SK-N-SH treated with all-trans-retinoic acid at 6 μM for 48 hours (cell line): ENCODE data around the gene TBX1.

Experiments
- ATAC-seq: fragments of 200-7000 bp; cut with Tn5 transposase; 3 replicates; pipeline ENCODE4 v1.9.1; 2020; ENCODE audit warnings: mild to moderate bottlenecking, moderate library complexity
- ARNTL ChIP-seq: fragments of 450-650 bp; formaldehyde crosslinking; IDR thresholded peaks from 2 replicates; pipeline ENCODE4 v1.5.0; 2020; ENCODE audit warnings: low read depth, mild to moderate bottlenecking, moderate library complexity, borderline replicate concordance
- CSDC2 ChIP-seq: fragments of 250-450 bp; sonication (Bioruptor Pico); IDR thresholded peaks from 2 replicates; pipeline ENCODE4 v1.5.0; 2020; ENCODE audit warnings: mild to moderate bottlenecking, moderate library complexity
- ESRRG ChIP-seq: fragments of 250-450 bp; sonication (Bioruptor Pico); IDR thresholded peaks from 2 replicates; pipeline ENCODE4 v1.6.1; 2021; ENCODE audit warnings: mild to moderate bottlenecking
- GLIS3 ChIP-seq: fragments of 250-450 bp; sonication (Bioruptor Pico); IDR thresholded peaks from 2 replicates; pipeline ENCODE4 v1.5.0; 2020; ENCODE audit warnings: mild to moderate bottlenecking, moderate library complexity
- PPARA ChIP-seq: fragments of 250-450 bp; sonication (Bioruptor Pico); IDR thresholded peaks from 2 replicates; pipeline ENCODE4 v1.5.0; 2020; ENCODE audit warnings: mild to moderate bottlenecking, borderline replicate concordance
- RARB ChIP-seq: fragments of 250-450 bp; sonication (Bioruptor Pico); IDR thresholded peaks from 2 replicates; pipeline ENCODE4 v1.8.0; 2021; ENCODE audit warnings: mild to moderate bottlenecking, moderate library complexity
- SNAI2 ChIP-seq: fragments of 250-450 bp; sonication (Bioruptor Pico); IDR thresholded peaks from 2 replicates; pipeline ENCODE4 v1.5.0; 2020; ENCODE audit warnings: mild to moderate bottlenecking, moderate library complexity
- TCF4 ChIP-seq: fragments of 250-450 bp; sonication (Bioruptor Pico); IDR thresholded peaks from 2 replicates; pipeline ENCODE4 v1.8.0; 2021; ENCODE audit warnings: mild to moderate bottlenecking, moderate library complexity, borderline replicate concordance
- TOX ChIP-seq: fragments of 250-450 bp; sonication (Bioruptor Pico); IDR thresholded peaks from 2 replicates; pipeline ENCODE4 v1.8.0; 2021; ENCODE audit warnings: mild to moderate bottlenecking, moderate library complexity, borderline replicate concordance
- ZC3H10 ChIP-seq: fragments of 250-450 bp; sonication (Bioruptor Pico); IDR thresholded peaks from 2 replicates; pipeline ENCODE4 v1.5.1; 2021; ENCODE audit warnings: mild to moderate bottlenecking, moderate library complexity
- ZFP3 ChIP-seq: fragments of 250-450 bp; sonication (Bioruptor Pico); IDR thresholded peaks from 2 replicates; pipeline ENCODE4 v1.5.0; 2020; ENCODE audit warnings: mild to moderate bottlenecking, moderate library complexity
- ZFP30 ChIP-seq: fragments of 450-650 bp; formaldehyde crosslinking; IDR thresholded peaks from 2 replicates; pipeline ENCODE4 v1.5.0; 2022; ENCODE audit warnings: mild to moderate bottlenecking, moderate library complexity
- ZNF565 ChIP-seq: fragments of 450-650 bp; formaldehyde crosslinking; conservative IDR thresholded peaks from 2 replicates; pipeline ENCODE4 v1.5.0; 2020; ENCODE audit warnings: low read depth, mild to moderate bottlenecking, moderate library complexity
- ZNF70 ChIP-seq: fragments of 450-650 bp; formaldehyde crosslinking; IDR thresholded peaks from 2 replicates; pipeline ENCODE4 v1.5.0; 2020; ENCODE audit warnings: mild to moderate bottlenecking, moderate library complexity
- ZNF8 ChIP-seq: fragments of 450-650 bp; formaldehyde crosslinking; IDR thresholded peaks from 2 replicates; pipeline ENCODE4 v1.5.0; 2020; ENCODE audit warnings: mild to moderate bottlenecking, moderate library complexity
- TF ChIP-seq, protein P1 (sequence below): fragments of 250-450 bp; sonication (Bioruptor Pico); IDR thresholded peaks from 2 replicates; pipeline ENCODE4 v1.8.0; 2021; ENCODE audit warnings: low read depth, mild to moderate bottlenecking, moderate library complexity, borderline replicate concordance
- TF ChIP-seq, protein P2 (sequence below): fragments of 250-450 bp; sonication (Bioruptor Pico); IDR thresholded peaks from 2 replicates; pipeline ENCODE4 v1.5.0; 2020; ENCODE audit warnings: mild to moderate bottlenecking, moderate library complexity
- TF ChIP-seq, protein P3 (sequence below): fragments of 250-450 bp; sonication (Bioruptor Pico); IDR thresholded peaks from 2 replicates; pipeline ENCODE4 v1.8.0; 2020; ENCODE audit warnings: mild to moderate bottlenecking, moderate library complexity, borderline replicate concordance
- TF ChIP-seq, protein P4 (sequence below): fragments of 250-450 bp; sonication (Bioruptor Pico); IDR thresholded peaks from 2 replicates; pipeline ENCODE4 v1.5.1; 2020; ENCODE audit warnings: low read depth, mild to moderate bottlenecking, moderate library complexity
- TF ChIP-seq, protein P5 (sequence below): fragments of 250-450 bp; sonication (Bioruptor Pico); IDR thresholded peaks from 2 replicates; pipeline ENCODE4 v1.5.1; 2021; ENCODE audit warnings: mild to moderate bottlenecking, moderate library complexity

The TBX1 gene

DNA sequence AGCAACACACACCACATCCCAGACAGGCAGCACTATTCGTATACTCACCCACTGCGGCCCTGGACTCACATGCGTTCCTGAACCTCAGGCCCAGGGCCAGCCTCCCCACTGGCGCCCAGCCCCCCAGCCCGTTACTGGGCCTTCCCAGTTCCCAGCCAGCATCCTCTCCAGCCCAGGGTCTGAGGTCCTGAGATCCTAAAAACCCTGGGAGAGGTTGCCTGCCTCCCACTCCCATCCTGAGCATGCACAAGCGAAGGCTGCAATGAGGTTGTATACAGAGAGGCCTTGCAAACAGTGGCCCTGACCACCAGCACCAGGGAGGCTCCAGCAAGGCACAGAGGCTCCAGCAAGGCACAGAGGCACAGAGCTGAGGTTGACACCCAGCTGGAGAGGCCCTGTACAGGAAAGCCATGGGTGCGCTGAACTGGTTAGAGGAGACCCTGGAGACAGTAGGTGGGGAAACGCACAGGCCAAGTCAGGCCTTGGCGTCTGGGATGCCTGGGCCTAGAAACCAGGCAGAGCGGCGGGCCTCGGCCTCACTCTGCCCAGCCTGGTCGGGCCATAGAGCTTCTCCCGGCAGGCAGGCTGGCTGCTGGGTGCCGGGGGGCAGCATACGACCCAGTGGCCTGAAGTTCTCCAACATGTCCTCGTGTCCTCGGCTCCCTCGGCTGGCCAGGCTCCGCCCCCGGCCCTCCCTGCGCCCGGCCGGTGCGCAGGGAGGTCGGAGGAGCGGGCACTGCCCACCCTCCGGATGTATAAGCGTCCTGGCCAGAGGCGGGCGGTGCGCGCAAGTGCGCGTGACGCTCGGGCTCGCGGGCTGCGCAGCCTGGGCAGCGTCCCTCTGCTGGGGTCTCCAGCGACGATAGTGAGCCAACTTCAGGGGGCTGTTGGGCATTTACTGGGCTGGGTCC, 2.3 kb upstream of the TBX1 start:
- ATAC-seq: no peak

DNA sequence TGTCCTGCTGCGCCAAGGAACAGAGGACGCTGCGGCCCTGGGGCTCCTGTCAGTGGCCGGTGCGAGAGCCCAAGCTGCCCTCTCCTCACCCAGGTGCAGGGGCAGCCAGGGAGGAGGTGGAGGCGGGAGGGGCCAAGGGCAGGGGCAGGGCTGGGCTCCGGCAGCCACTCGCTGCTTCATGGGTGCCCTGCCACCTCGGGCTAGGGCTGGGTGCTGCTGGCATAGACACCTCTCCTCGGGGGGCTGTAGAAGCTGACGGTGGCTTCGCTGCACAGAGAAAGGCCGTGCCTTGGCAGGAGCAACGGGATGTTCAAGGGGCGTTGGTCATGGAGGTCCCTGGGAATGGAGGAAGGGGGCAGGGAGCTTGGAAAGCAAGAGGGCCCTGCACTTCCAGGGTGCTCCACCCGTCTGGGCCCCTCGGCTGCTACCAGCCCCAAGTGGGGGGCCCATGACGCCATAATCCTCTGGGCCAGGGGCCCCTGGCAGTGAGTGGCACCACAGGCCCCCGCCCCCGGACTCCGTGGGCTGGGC, 1.6 kb upstream of the TBX1 start:
- TF ChIP-seq, protein P1, sequence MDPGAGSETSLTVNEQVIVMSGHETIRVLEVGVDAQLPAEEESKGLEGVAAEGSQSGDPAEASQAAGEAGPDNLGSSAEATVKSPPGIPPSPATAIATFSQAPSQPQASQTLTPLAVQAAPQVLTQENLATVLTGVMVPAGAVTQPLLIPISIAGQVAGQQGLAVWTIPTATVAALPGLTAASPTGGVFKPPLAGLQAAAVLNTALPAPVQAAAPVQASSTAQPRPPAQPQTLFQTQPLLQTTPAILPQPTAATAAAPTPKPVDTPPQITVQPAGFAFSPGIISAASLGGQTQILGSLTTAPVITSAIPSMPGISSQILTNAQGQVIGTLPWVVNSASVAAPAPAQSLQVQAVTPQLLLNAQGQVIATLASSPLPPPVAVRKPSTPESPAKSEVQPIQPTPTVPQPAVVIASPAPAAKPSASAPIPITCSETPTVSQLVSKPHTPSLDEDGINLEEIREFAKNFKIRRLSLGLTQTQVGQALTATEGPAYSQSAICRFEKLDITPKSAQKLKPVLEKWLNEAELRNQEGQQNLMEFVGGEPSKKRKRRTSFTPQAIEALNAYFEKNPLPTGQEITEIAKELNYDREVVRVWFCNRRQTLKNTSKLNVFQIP (CRISPR knock-in tag): no peak
- TF ChIP-seq, protein P2, sequence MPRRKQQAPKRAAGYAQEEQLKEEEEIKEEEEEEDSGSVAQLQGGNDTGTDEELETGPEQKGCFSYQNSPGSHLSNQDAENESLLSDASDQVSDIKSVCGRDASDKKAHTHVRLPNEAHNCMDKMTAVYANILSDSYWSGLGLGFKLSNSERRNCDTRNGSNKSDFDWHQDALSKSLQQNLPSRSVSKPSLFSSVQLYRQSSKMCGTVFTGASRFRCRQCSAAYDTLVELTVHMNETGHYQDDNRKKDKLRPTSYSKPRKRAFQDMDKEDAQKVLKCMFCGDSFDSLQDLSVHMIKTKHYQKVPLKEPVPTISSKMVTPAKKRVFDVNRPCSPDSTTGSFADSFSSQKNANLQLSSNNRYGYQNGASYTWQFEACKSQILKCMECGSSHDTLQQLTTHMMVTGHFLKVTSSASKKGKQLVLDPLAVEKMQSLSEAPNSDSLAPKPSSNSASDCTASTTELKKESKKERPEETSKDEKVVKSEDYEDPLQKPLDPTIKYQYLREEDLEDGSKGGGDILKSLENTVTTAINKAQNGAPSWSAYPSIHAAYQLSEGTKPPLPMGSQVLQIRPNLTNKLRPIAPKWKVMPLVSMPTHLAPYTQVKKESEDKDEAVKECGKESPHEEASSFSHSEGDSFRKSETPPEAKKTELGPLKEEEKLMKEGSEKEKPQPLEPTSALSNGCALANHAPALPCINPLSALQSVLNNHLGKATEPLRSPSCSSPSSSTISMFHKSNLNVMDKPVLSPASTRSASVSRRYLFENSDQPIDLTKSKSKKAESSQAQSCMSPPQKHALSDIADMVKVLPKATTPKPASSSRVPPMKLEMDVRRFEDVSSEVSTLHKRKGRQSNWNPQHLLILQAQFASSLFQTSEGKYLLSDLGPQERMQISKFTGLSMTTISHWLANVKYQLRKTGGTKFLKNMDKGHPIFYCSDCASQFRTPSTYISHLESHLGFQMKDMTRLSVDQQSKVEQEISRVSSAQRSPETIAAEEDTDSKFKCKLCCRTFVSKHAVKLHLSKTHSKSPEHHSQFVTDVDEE: no peak
- TF ChIP-seq RARB (CRISPR knock-in tag) (no peak), ZNF70 (CRISPR knock-in tag) (no peak), TCF4 (CRISPR knock-in tag) (no peak), ZNF565 (CRISPR knock-in tag) (no peak), ZNF8 (no peak), ZFP3 (CRISPR knock-in tag) (no peak), PPARA (CRISPR knock-in tag) (no peak), SNAI2 (CRISPR knock-in tag) (no peak), ZFP30 (CRISPR knock-in tag) (no peak), GLIS3 (CRISPR knock-in tag) (no peak), CSDC2 (CRISPR knock-in tag) (no peak)
- TF ChIP-seq, protein P3, sequence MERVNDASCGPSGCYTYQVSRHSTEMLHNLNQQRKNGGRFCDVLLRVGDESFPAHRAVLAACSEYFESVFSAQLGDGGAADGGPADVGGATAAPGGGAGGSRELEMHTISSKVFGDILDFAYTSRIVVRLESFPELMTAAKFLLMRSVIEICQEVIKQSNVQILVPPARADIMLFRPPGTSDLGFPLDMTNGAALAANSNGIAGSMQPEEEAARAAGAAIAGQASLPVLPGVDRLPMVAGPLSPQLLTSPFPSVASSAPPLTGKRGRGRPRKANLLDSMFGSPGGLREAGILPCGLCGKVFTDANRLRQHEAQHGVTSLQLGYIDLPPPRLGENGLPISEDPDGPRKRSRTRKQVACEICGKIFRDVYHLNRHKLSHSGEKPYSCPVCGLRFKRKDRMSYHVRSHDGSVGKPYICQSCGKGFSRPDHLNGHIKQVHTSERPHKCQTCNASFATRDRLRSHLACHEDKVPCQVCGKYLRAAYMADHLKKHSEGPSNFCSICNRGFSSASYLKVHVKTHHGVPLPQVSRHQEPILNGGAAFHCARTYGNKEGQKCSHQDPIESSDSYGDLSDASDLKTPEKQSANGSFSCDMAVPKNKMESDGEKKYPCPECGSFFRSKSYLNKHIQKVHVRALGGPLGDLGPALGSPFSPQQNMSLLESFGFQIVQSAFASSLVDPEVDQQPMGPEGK: no peak
- TF ChIP-seq, protein P4, sequence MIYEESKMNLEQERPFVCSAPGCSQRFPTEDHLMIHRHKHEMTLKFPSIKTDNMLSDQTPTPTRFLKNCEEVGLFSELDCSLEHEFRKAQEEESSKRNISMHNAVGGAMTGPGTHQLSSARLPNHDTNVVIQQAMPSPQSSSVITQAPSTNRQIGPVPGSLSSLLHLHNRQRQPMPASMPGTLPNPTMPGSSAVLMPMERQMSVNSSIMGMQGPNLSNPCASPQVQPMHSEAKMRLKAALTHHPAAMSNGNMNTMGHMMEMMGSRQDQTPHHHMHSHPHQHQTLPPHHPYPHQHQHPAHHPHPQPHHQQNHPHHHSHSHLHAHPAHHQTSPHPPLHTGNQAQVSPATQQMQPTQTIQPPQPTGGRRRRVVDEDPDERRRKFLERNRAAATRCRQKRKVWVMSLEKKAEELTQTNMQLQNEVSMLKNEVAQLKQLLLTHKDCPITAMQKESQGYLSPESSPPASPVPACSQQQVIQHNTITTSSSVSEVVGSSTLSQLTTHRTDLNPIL (CRISPR knock-in tag): no peak
- ATAC-seq: no peak

More for the DNA sequence above, 2.3 kb upstream of the TBX1 start:
- no peak for TF ChIP-seq ZNF8
- no peak for TF ChIP-seq ZFP30 (CRISPR knock-in tag)
- TF ChIP-seq ZC3H10: no peak
- TF ChIP-seq ESRRG: no peak
- TF ChIP-seq, protein P3: no peak
- TF ChIP-seq, protein P5, sequence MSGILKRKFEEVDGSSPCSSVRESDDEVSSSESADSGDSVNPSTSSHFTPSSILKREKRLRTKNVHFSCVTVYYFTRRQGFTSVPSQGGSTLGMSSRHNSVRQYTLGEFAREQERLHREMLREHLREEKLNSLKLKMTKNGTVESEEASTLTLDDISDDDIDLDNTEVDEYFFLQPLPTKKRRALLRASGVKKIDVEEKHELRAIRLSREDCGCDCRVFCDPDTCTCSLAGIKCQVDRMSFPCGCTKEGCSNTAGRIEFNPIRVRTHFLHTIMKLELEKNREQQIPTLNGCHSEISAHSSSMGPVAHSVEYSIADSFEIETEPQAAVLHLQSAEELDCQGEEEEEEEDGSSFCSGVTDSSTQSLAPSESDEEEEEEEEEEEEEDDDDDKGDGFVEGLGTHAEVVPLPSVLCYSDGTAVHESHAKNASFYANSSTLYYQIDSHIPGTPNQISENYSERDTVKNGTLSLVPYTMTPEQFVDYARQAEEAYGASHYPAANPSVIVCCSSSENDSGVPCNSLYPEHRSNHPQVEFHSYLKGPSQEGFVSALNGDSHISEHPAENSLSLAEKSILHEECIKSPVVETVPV: no peak
- TF ChIP-seq TOX: no peak
- TF ChIP-seq PPARA (CRISPR knock-in tag): no peak
- no peak for TF ChIP-seq ARNTL (CRISPR knock-in tag)
- TF ChIP-seq, protein P1 (CRISPR knock-in tag): no peak
